Putamen (tissue), 1 donor: Measurements from ENCODE around the gene RNFT1.
"Not testable (repeated sequence)": the region's sequence is repeated elsewhere in the genome, so short reads cannot be mapped to it uniquely, and the experiment has no call there.

Experiments
- DNase-seq: peaks from one replicate; pipeline ENCODE4 v3.0.0-alpha.2; 2016; ENCODE audit warnings: low spot score

Gene RNFT1

GRCh38 chr17:59964482-59965328, at the start of gene RNFT1:
Gene RNFT1, minus strand, starts transcription at chr17:59964740. Its CDS starts 77 bp downstream, at chr17:59964663.
- DNase-seq, result peak; percentile 90

GRCh38 chr17:60009326-60009725, 44.8 kb upstream of the RNFT1 start:
- DNase-seq, result not testable (repeated sequence)

GRCh38 chr17:60008377-60008776, 43.8 kb upstream of the RNFT1 start:
- not testable (repeated sequence) for DNase-seq

GRCh38 chr17:60006160-60006559, 41.6 kb upstream of the RNFT1 start:
- DNase-seq, result no peak

GRCh38 chr17:60004561-60004960, 40.0 kb upstream of the RNFT1 start:
- not testable (repeated sequence) for DNase-seq

- DNase-seq, result not testable (repeated sequence)
Measured at GRCh38 chr17:60002405-60002804, 37.9 kb upstream of the RNFT1 start.

- not testable (repeated sequence) for DNase-seq
Measured at GRCh38 chr17:59996608-59997007, 32.1 kb upstream of the RNFT1 start.

- DNase-seq, result not testable (repeated sequence)
Measured at GRCh38 chr17:59975166-59975565, 10.6 kb upstream of the RNFT1 start.

GRCh38 chr17:59973483-59973882, 8.9 kb upstream of the RNFT1 start:
- not testable (repeated sequence) for DNase-seq

GRCh38 chr17:59972778-59973177, 8.2 kb upstream of the RNFT1 start:
- no peak for DNase-seq

GRCh38 chr17:59971771-59972170, 7.2 kb upstream of the RNFT1 start:
- DNase-seq, result not testable (repeated sequence)

- DNase-seq, result peak; percentile 46
Measured at GRCh38 chr17:59963738-59964481, 630 bp downstream of the RNFT1 start.

GRCh38 chr17:59962739-59963318, 1.7 kb downstream of the RNFT1 start:
- no peak for DNase-seq

GRCh38 chr17:59959574-59959973, 5.0 kb downstream of the RNFT1 start:
- not testable (repeated sequence) for DNase-seq

GRCh38 chr17:59954856-59955255, 9.7 kb downstream of the RNFT1 start:
- no peak for DNase-seq

- DNase-seq, result no peak
Measured at GRCh38 chr17:59950049-59950448, 14.5 kb downstream of the RNFT1 start.

GRCh38 chr17:59947310-59947709, 17.2 kb downstream of the RNFT1 start:
- not testable (repeated sequence) for DNase-seq

- DNase-seq, result not testable (repeated sequence)
Measured at GRCh38 chr17:59946433-59946832, 18.1 kb downstream of the RNFT1 start.

- no peak for DNase-seq
Measured at GRCh38 chr17:59941131-59941530, 23.4 kb downstream of the RNFT1 start.

- DNase-seq, result not testable (repeated sequence)
Measured at GRCh38 chr17:59940697-59941096, 23.8 kb downstream of the RNFT1 start.

GRCh38 chr17:59933317-59933716, 31.2 kb downstream of the RNFT1 start:
- DNase-seq, result not testable (repeated sequence)

GRCh38 chr17:59930768-59931167, 33.8 kb downstream of the RNFT1 start:
- not testable (repeated sequence) for DNase-seq
